ENCODE results near the gene LRRC61.
"Not testable (repeated sequence)": the region's sequence is repeated elsewhere in the genome, so short reads cannot be mapped to it uniquely, and the experiment has no call there.

Gene LRRC61

GRCh38 chr7:150308575-150308974, 14.6 kb upstream of the LRRC61 start:
- no peak for DNase-seq

DNA sequence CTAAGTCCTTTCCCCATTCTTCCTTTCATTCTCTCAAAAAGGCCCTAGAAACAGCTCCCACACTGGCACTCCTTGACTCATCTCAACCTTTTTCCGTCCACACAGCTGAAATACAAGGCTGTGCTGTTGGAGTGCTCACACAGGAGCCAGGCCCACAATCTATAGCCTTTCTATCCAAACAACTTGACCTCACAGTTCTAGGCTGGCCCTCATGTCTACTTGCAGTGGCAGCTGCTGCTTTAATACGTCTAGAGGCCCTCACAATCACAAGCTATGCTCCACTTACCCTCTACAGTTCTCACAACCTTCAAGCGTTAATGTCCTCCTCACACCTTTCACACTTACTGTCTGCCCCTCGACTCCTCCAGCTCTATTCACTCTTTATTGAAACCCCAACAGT, 12.0 kb upstream of the LRRC61 start:
- DNase-seq: no peak

DNA sequence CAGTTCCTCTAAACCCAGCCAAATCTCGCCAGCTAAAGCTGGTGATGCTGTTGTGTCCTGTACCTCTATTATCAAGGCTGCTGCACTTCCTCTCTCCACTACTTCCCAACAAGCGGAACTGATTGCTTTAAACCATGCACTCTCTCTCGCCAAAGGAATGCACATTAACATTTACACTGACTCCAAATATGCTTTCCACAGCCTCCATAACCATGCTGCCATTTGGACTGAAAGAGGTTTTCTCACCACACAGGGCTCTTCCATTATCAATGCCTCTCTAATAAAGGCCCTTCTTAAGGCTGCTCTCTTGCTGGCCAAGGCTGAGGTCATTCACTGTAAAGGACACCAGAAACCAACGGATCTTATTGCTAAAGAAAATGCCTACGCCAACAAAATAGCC, 11.4 kb upstream of the LRRC61 start:
- DNase-seq: no peak

DNA sequence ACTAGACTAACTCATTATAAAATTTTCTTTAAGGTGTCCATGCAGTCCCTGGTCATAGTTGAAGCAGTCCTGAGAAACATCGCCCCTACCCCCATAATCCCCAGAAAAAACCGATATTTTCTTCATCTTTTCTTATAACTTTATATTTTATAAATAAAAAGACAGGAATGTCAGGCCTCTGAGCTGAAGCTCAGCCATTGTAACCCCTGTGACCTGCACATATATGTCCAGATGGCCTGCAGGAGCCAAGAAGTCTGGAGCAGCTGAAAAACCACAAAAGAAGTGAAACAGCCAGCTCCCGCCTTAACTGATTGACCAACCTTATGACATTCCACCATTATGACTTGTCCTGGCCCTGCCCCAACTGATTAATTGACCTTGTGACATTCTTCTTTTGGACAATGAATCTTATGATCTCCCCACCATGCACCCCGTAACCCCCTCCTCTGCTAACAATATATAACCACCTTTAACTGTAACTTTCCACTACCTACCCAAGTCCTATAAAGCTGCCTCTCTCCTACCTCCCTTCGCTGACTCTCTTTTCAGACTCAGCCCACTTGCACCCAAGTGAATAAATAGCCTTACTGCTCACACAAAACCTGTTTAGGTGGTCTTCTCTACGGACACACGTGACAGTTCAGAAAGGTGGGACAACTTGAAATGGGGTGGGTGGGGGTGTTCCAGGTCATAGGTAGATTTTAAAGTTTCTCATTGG, 10.3 kb upstream of the LRRC61 start:
- not testable (repeated sequence) for DNase-seq

DNA sequence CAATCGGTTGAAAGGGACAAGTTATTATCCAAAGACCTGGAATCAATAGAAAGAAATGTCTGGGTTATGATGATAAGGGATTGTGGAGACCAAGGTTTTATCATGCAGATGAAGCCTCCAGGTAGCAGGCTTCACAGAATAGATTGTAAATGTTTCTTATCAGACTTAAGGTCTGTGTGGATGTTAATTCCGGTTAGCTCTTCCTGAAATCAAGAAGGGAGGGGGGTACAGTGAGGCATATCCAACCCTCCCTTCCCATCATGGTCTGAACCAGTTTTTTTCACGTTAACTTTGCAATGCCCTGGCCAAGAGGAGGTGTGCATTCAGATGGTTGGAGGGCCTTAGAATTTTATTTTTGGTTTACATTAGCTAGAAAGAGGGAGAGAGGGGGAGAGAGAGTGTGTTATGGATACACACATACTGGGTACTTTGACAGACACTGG, 9.8 kb upstream of the LRRC61 start:
- no peak for DNase-seq

DNA sequence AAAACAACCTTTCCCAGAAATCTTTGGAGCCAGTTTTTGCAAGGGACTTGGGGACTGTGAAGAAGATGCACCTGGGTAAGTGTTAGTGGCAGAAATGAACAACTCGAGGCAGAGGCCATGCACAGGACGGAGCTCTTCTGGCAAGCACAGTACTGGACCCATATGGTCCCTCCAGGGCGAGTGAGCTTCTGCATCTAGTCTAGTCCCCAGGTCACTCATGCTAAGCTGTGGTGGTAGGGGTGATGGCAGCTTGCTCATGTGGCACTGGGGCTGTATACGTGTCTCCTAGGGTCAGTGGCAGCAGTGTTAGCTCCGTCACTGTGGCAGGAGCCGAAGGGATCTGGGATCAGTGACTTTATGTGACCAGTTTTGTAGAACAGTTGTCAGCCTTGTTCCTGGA, 9.3 kb upstream of the LRRC61 start:
- DNase-seq: no peak

GRCh38 chr7:150314639-150315239, 8.4 kb upstream of the LRRC61 start:
- DNase-seq: no peak

DNA sequence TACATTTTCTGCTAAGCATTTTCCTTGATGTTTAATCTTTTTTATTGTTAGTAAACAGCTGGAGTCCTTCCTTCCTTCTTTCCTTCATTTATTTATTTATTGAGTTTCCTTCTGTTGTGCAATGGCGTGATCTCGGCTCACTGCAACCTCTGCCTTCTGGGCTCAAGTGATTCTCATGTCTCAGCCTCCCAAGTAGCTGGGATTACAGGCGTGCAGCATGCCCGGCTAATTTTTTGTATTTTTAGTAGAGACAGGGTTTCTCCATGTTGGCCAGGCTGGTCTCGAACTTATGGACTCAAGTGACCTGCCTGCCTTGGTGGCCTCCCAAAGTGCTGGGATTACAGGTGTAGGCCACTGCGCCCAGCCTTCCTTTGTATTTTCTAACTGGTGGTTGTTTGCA, 6.2 kb upstream of the LRRC61 start:
- DNase-seq: not testable (repeated sequence)

DNA sequence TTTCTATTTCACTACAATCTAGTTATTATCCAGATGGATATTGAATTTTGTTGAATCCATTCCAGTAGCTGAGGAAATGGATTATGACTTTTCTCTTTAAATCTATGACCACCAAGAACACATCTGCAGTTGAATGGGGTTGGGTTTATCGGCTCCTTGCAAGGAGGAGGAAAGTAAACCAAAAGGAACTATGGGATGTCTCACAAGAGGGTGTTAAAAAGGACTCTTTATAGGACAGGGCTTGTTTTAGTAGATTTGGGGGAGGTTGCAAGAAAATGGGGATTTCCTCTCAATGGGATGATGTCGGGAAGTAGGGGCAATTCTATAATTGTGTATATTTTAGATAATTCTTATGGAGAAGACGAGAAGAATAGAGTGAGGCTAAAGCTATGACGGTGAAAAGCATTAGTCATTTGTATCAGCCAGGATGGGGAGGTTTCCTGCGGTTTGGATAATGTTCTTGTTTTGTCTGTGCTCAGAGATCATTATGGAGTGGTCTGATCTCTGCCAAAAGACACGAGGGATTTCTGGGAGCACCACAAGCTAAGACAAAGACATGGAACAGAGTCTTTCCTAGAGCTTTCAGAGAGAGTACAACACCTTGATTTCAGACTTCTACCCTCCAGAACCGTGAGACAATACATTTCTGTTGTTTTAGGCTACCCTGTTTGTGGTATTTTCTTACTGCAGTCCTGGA, 5.3 kb upstream of the LRRC61 start:
- DNase-seq: no peak

DNA sequence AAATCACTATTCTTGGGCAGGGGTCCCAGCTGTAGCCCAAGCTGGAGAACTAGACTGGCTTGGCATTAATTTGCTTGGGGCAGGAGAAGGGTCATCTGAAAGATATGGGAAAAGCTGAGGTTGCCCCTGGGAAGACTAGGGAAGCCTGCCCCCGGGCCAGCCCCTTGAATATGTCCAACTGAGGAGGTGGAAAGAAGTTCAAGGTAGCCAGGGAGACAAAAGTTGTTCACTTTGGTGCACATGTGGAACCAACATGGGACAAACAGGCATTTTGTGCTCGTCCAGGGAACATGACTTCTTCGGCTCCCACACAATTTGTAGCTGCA, 1.4 kb upstream of the LRRC61 start:
- no peak for DNase-seq

GRCh38 chr7:150322114-150322832, 882 bp upstream of the LRRC61 start:
- no peak for DNase-seq

- DNase-seq: no peak
These were observed 672 bp downstream of the LRRC61 start for GRCh38 chr7:150323682-150324372.

DNA sequence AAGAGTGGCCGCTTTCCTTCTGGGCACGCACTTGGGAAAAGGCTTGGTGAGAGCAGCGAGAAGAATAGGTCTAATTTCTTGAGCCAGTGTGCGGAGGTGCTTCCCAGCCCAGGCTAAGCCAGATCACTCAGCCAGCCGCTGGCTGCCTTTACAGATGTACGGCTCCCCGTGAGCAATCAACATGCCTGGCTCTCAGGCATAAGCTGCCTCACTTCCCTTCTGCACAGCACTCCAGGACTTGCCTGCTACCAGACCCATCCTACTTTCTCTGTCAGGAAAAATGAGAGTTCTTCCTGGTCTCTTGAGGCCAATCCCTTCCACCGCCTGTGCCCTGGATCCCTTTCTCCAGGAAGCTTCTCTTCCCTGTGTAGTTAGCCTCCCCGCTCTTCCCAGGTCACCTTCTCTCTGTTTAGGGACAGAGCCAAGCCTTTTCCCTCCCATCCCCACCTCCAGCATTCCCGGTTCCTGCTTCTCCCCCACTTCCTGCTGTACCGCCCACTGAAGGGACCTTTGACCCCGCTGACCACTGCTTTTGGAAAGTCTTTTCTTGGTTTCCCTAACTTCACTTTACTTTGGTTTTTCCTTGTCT, 1.3 kb downstream of the LRRC61 start:
- no peak for DNase-seq

- no peak for DNase-seq
These were observed 2.0 kb downstream of the LRRC61 start for GRCh38 chr7:150325110-150325611.

DNA sequence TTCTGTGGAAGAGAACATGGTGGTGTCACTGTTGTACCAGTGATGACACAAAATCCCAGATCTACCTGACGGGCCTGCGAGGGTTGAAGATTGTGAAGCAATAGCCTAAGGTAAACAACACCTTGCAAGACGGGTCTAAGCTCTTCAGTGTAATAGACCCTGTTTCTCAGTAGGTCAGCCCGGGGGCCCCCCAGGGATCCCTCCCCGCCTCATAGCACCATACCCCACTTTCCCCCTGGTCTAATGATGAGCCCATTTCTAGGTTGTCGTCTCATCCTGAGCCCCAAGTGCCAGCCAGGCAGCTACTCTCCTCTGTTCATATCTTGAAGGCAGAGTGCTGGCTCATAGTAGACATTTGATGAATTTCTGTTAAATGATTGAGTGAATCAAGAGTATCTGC, 2.7 kb downstream of the LRRC61 start:
- no peak for DNase-seq

GRCh38 chr7:150326657-150327268, 3.6 kb downstream of the LRRC61 start:
- DNase-seq: no peak

- DNase-seq: no peak
These were observed 4.2 kb downstream of the LRRC61 start for GRCh38 chr7:150327308-150327707.

GRCh38 chr7:150329331-150330120, 6.4 kb downstream of the LRRC61 start:
- DNase-seq: no peak

- no peak for DNase-seq
These were observed 7.2 kb downstream of the LRRC61 start for GRCh38 chr7:150330211-150330885.

DNA sequence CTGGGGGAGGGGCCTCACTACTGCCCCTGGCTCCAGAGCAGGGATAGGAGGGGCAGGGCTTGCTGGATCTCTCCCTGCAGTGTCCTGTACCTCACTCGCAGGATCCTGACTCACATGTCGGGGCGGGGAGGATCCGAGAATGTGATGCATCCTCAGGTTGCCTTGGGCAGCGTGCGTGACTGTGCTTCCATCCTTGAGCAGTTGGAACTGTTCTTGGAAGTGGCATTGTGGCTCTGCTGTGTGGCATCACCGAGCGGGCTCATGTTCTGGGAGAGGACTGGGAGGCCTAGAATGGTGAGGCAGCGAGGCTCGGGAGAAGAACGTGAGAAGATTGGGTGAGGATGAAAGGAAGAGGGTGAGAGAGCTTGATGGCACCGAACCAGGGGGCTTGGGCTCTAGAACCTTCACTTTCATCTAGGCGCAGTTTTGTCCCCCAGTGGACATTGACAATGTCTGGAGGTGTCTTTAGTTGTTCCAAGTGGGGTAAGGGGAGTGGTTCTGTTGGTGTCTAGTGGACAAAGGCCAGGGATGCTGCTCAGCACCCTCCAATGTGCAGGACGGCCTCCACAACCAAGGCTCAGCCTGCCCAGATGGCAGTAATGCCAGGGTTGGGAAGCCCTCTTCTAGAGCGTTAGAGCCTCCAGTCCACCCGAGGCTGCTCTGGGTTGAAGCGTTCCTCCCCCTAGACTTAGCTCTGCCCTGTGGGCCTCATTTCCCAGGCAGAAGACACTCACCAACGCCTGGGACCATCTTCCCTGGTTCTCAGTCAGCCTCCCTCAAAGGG, 9.9 kb downstream of the LRRC61 start:
- DNase-seq: no peak
